Ectodermal cell (in vitro differentiated cells): Measurements from ENCODE around the gene LUM.

ENCODE experiments used
- H3K27ac ChIP-seq: 2 replicates; pipeline ENCODE4 v1.7.0; 2013; ENCODE audit warnings: mild to moderate bottlenecking, low read depth, low read length; ENCODE audit not compliant: insufficient read depth, poor library complexity, severe bottlenecking
- H3K27me3 ChIP-seq: 2 replicates; pipeline ENCODE4 v1.7.0; 2013; ENCODE audit warnings: mild to moderate bottlenecking, low read length; ENCODE audit not compliant: insufficient read depth, control insufficient read depth, poor library complexity, severe bottlenecking
- H3K36me3 ChIP-seq: one replicate; pipeline ENCODE4 v1.7.0; 2013; ENCODE audit warnings: low read length; ENCODE audit not compliant: control insufficient read depth, insufficient read depth
- H3K4me1 ChIP-seq: one replicate; pipeline ENCODE4 v1.7.0; 2013; ENCODE audit warnings: low read length; ENCODE audit not compliant: control insufficient read depth, insufficient read depth
- H3K4me3 ChIP-seq: 2 replicates; pipeline ENCODE4 v1.7.0; 2013; ENCODE audit warnings: low read depth, low read length, control low read depth; ENCODE audit not compliant: insufficient read depth
- H3K9me3 ChIP-seq: 2 replicates; pipeline ENCODE4 v1.7.0; 2013; ENCODE audit warnings: mild to moderate bottlenecking, low read length, moderate library complexity; ENCODE audit not compliant: control insufficient read depth
- WGBS, 2 experiments: methylation state at CpG; one replicate each; pipeline ENCODE4 v1.1.7; 2013; ENCODE audit warnings: missing lambda C conversion rate in 2 of 2; 5-methylcytosine and 5-hydroxymethylcytosine counted together

LUM gene

GRCh38 chr12:91078501-91078900, 32.8 kb downstream of the LUM start:
- 80 to 93% methylated on average over 1 of the region's 1 CpG for WGBS, 2 experiments
- H3K27me3 ChIP-seq, result no peaks in the 10 kb centered on the region
- H3K4me3 ChIP-seq, result no peak overlapping the region
- H3K4me1 ChIP-seq, result no peaks in the 10 kb centered on the region
- no peak overlapping the region for H3K27ac ChIP-seq
- H3K36me3 ChIP-seq, result no peaks in the 10 kb centered on the region
- H3K9me3 ChIP-seq, result no peaks in the 10 kb centered on the region

DNA sequence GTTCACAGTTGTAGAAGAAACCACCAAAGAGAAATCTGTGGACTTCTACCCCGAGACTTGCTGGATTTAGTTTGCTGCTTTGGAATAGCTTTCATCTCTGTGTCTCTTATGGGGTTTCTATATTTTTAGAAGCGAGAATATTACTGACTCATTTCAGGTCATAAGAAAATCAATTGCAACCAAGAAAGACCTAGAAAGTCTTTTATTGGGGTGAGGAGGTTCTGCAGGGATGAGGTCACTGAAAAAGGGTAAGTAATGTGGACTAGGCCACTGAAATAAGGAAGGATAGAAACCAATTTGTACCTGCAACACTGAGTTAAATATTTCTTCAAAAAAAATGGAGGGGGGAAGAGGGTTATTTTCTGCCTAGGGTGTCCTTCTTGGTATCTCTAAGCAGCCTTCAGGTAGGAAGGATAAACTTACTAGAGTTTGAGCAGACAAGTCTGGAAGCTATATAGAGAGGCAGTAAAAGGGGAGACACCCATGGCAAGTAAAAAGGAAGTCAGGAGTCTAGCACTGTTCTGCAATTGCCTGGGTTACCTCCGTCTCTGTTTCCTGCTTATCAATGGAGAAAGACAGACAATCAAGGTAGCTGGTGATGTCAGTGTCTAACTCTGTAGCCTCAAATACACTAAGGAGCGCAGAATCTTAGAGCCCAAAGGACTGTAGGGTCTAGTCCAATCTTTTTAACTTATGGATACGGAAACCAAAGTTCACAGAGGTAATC, 33.9 kb downstream of the LUM start:
- Histone ChIP-seq H3K4me3 (no peak overlapping the region), H3K9me3 (no peaks in the 10 kb centered on the region), H3K4me1 (no peaks in the 10 kb centered on the region), H3K27me3 (no peaks in the 10 kb centered on the region), H3K27ac (no peak overlapping the region), H3K36me3 (no peaks in the 10 kb centered on the region)
- WGBS, 2 experiments, result 93 to 95% methylated on average over 4 to 5 of the region's 5 CpGs

DNA sequence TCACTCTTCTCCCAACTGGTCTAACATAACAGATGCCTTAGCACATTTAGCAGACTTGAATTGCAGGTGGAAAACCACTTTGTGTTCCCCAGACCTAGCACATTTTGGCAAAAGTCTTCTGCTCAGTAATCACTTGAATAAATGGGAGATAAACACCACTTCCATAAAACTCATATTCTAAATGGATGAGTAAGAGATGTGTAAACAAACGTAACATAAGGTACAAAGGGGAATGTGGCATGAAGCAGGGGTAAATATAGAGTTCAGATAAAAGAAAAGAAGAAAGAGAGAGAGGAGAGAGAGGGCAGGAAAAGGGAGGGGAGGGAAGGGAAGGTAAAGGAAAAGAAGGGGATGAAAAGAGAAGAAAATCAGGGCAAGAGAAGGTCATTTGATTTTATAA, 36.4 kb downstream of the LUM start:
- Histone ChIP-seq H3K27ac (no peak overlapping the region), H3K4me1 (no peaks in the 10 kb centered on the region), H3K4me3 (no peak overlapping the region), H3K27me3 (no peaks in the 10 kb centered on the region), H3K36me3 (no peaks in the 10 kb centered on the region), H3K9me3 (no peaks in the 10 kb centered on the region)
- 94 to 95% methylated on average over 1 of the region's 1 CpG for WGBS, 2 experiments

DNA sequence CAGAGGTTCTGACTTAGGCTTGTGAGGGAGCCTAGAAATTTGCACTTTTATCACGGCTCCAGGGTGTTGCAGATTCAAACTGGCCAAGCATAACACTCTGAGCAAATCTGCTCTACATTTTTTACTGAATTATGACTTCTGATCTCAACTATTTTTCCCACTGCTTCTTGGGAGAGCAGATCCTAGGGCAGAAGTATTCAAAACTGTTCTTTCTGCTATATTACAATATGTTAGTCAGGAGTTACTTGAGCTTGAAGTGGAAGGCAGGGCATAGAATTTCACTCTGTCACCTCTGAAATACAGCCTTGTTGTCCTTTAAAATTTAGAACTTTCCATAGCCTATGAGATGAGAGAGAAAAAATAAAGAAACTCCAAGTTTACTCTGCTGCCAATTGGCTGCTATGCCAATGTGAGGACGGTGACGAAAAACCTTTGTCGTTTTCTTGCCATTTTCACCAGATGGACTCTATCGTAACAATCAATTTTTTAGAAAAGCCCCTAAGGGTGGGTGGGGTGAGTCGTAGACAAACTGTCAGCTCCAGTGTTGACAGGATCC, 37.1 kb downstream of the LUM start:
- Histone ChIP-seq H3K27ac (no peak overlapping the region), H3K9me3 (no peaks in the 10 kb centered on the region), H3K36me3 (no peaks in the 10 kb centered on the region), H3K27me3 (no peaks in the 10 kb centered on the region), H3K4me3 (no peak overlapping the region), H3K4me1 (no peaks in the 10 kb centered on the region)
- 76 to 80% methylated on average over 6 of the region's 6 CpGs for WGBS, 2 experiments

- no peaks in the 10 kb centered on the region for H3K4me1 ChIP-seq
- no peak overlapping the region for H3K27ac ChIP-seq
- no peaks in the 10 kb centered on the region for H3K27me3 ChIP-seq
- H3K36me3 ChIP-seq, result no peaks in the 10 kb centered on the region
- no peaks in the 10 kb centered on the region for H3K9me3 ChIP-seq
- no peak overlapping the region for H3K4me3 ChIP-seq
Measured at GRCh38 chr12:91073426-91073825, 37.9 kb downstream of the LUM start.

GRCh38 chr12:91072931-91073330, 38.4 kb downstream of the LUM start:
- H3K4me3 ChIP-seq, result no peak overlapping the region
- no peaks in the 10 kb centered on the region for H3K27me3 ChIP-seq
- no peak overlapping the region for H3K27ac ChIP-seq
- H3K4me1 ChIP-seq, result no peaks in the 10 kb centered on the region
- H3K9me3 ChIP-seq, result no peaks in the 10 kb centered on the region
- no peaks in the 10 kb centered on the region for H3K36me3 ChIP-seq
- WGBS, 2 experiments, result 100% methylated on average over 1 to 2 of the region's 2 CpGs

GRCh38 chr12:91070936-91071335, 40.4 kb downstream of the LUM start:
- Histone ChIP-seq H3K27me3 (no peaks in the 10 kb centered on the region), H3K9me3 (no peaks in the 10 kb centered on the region), H3K27ac (no peak overlapping the region), H3K36me3 (no peaks in the 10 kb centered on the region), H3K4me1 (no peaks in the 10 kb centered on the region), H3K4me3 (no peak overlapping the region)

- Histone ChIP-seq H3K27me3 (no peaks in the 10 kb centered on the region), H3K27ac (no peak overlapping the region), H3K36me3 (no peaks in the 10 kb centered on the region), H3K4me1 (no peaks in the 10 kb centered on the region), H3K4me3 (no peak overlapping the region), H3K9me3 (no peaks in the 10 kb centered on the region)
- 94 to 98% methylated on average over 3 of the region's 3 CpGs for WGBS, 2 experiments
Measured at GRCh38 chr12:91065396-91065795, 45.9 kb downstream of the LUM start.

DNA sequence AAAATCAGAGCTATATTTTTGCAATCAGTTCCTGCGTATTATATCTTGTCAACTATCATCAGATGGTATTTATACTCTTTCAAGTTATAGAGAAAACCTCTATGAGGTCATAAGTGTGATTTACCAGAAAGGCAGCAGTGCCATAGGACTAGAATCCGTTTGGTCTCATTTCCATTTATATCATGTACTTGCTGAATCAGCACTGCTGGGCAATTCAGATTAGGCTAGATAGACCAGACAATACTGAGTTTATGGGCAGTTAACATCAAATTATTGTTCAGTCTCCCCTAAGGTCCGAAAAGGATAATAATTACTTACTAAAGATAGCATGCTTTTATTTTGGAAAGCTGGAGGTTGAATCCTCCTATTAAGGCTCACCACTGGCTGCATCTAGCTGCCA, 46.7 kb downstream of the LUM start:
- no peak overlapping the region for H3K4me3 ChIP-seq
- 93 to 100% methylated on average over 2 to 3 of the region's 3 CpGs for WGBS, 2 experiments
- no peaks in the 10 kb centered on the region for H3K9me3 ChIP-seq
- H3K36me3 ChIP-seq, result no peaks in the 10 kb centered on the region
- H3K4me1 ChIP-seq, result no peaks in the 10 kb centered on the region
- no peak overlapping the region for H3K27ac ChIP-seq
- no peaks in the 10 kb centered on the region for H3K27me3 ChIP-seq

DNA sequence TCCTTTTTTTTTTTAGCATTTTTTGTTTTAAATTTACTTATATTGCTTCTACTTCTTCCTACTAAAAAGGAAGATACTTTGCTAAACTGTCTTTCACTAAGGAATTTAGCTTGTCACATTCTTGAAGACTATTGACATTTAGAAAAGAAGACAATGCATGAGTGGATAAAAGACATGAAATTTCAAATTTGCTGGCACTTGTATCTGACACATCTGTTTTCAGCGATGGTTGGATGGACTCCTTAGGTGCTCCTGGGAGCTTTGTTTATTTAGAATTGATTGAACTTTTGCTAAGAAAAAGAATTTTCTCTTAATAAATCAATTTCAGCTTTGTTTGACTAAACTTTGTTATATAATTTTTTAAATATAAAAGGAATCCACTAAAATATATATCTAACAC, 50.2 kb downstream of the LUM start:
- no peaks in the 10 kb centered on the region for H3K4me1 ChIP-seq
- no peak overlapping the region for H3K4me3 ChIP-seq
- H3K36me3 ChIP-seq, result no peaks in the 10 kb centered on the region
- WGBS, 2 experiments, result 91 to 92% methylated on average over 1 of the region's 1 CpG
- no peak overlapping the region for H3K27ac ChIP-seq
- H3K9me3 ChIP-seq, result no peaks in the 10 kb centered on the region
- no peaks in the 10 kb centered on the region for H3K27me3 ChIP-seq

DNA sequence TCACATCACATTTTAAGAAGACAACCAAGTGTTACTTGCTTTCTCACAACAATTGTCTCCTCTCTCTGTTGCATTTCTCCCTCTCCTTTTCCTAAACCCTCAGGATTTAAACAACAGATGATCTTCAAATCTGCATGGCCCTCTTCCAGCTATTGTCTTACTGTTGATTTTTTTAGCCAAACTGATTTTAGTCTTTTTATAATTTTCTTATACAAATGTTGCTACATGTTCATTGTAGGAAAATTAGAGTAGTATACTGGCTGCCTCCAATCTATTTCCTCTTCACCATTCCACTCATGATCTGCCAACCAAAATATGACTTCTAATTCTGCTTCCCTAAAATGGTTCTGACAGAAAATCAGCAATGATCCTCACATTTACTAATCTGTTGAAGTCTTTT, 52.1 kb downstream of the LUM start:
- Histone ChIP-seq H3K9me3 (no peaks in the 10 kb centered on the region), H3K36me3 (no peaks in the 10 kb centered on the region), H3K27ac (no peak overlapping the region), H3K4me1 (no peaks in the 10 kb centered on the region), H3K27me3 (no peaks in the 10 kb centered on the region), H3K4me3 (no peak overlapping the region)
